CD4-positive, alpha-beta T cell treated with Interleukin-15 for 4 hours (primary cell): ENCODE results near the gene COBL.

ENCODE experiments used
- DNase-seq: peaks from one replicate; pipeline ENCODE4 v3.0.0-alpha.2; 2020; ENCODE audit warnings: low spot score

COBL gene

DNA sequence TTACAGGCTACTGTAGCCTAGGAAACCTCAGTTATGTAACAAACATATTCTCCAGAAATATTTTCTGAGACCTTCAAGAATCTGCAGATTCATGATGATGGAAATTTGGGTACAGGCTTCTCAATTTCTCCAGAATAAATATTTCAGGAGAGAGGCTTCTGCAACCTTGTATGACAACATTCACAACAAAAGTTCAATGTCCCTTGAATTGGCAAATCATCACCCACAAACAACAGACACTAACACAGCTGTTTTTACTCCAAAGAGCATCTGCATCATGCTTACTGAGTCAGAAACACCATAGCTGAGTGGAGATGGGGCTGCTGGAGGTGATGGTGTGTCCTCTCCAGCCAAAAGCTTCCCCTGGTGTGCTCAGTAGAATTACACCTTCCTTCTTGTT is 9.3 kb upstream of the COBL start:
- DNase-seq: no peak

DNA sequence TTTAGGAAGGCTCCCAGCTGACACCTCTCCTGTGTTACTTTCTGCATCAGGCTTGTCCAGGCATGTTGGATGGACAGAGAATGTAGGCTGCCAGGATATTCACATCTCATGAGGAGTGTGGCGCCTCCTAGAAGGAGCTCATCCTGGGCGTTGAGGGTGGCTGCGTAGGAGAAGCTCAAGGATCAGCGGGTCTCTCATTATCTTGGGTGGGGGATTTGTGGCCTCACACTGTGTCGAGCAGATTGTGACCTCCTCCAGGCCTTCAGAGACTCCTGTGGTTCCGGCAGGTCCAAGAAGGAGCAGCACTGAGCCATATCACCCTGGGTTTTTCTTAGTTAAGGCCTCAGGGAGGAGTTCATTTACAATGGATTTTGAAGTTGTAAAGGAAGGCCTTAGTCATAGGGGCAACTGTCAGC is 8.7 kb upstream of the COBL start:
- DNase-seq: no peak

DNA sequence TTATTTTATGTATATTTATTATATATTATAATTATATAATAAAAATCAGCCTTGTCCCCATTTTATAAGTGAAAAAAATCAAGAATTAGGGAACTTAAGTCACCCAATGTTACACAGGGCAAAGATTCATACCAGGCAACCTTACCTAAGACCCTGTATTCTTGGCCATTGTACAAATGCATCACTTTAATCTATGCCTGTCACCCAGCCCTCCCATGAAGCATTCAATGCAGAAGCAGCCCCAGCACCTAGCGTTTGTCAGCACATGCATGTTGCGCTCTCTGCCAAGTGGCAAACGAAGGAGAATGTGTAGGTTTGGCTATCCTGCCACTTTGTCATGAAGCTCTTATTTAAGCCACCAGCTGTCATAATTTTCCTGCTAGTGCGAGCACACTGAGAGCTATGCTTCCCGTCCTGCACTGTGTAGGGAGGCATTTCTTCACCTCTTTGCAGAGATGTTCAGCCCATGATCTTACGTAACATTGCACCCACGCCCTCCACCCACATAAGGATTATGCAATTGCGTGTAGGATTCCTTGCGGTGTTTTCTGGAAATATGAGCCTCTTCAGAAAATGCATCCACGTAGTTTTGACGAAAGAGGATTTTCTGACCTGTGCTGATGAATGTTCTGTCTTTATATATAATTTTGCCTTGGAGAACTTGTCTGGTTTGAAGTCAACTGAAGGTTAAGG is 7.7 kb upstream of the COBL start:
- DNase-seq: no peak

DNA sequence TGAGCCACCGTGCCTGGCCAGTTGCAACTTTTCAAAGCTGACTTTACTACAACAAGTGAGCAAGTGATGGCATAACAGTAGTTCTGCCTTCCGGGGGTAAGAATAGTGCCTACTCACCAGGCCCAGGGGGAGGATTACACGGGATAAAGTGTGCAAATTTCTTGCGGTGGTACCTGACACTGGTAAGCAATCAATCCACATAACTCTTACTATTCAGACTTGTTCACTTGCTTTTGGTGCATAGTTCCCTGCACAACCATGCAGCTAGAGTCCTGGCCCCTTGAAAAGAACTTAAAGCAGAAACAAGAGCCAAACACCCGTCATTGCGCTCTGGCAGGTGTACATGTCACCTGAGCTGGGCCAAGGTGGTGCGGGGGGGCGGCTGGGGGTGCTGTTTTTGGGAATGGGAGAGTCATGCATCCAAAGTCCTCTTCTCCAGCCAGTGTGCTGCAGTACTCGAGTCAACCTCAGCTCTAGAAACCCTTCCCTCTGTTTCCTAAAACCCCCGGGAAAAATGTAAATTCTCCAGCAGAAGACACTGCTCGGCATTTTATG is 5.4 kb upstream of the COBL start:
- DNase-seq: no peak

- no peak for DNase-seq
Observed at GRCh38 chr7:51318886-51319579, 2.4 kb upstream of the COBL start.

DNA sequence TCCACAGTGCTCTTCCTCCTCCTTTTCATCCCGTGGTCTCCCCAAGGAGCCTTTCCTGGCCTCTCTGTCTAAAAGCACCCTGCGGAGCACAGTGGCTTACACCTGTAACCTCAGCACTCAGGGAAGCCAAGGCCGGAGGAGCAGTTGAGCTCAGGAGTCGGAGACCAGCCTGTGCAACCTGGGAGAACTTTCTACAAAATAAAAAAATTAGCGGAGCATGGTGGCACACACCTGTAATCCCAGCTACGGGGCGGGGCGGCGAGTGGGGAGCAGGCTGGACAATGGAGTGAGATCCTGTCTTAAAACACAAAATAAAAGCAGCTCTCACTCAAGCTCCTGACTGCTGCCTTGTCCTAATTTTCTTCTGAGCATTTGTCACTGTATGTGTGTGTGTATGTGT is 1.4 kb upstream of the COBL start:
- no peak for DNase-seq

DNA sequence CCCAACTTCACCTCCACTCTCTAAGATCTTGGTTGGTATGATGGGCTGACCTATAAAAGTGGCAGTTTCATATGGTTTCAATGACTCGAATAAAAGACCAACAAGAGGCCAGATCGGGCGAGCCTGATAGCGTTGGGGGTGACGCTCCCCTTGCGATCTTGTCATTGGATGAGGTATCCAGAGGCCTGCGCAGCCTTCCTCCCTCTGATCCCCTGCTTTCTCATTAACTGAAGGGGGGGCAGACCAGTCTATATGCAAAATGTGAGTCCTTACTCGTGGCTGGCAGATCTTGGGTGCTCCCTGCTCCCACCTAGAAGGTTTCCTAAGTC is 937 bp upstream of the COBL start:
- no peak for DNase-seq

- DNase-seq: no peak
Observed at GRCh38 chr7:51316262-51316665, 345 bp downstream of the COBL start.

DNA sequence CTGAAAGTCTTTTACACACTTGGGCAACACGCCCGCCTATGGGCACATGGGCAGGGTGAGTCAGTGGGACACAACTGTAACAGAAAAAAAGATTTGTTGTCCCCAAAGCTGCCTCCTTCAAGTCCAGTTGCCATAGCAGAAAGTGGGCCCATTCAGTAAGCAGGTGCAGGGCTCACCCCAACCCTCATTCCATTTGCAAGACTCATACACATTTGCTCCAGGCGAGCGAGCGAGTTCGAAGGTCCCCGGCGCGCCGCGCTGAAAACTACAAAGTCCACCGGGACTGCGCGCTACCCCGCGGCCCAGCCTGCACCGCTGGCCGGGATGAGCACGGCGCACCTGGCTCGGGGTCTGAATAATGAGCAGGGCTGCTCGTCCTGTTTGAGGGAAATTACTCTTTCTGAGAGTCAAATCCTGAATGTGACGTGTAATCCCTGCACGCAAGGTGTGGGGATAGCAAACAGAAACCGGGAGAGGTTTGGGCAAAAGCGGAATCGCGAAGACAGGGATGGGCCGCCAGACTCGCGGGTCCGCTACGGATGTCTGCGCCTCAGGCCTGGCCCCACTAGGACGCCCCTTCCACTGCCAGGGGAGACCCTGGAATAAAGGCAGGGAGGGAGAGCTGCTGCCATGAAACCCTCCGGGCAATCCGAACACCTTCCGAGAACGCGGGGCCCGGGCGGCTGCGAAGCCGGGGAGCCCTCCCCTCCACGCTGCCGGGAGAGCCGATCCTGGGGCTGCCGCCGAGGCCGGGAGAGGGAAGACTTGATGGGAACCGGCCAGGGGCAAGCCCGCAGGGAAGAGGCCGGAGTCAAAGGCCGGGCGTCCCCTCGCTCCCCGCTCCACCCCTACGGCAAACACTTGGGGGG is 982 bp downstream of the COBL start:
- no peak for DNase-seq

- DNase-seq: no peak
Observed at GRCh38 chr7:51314726-51315125, 1.9 kb downstream of the COBL start.

DNA sequence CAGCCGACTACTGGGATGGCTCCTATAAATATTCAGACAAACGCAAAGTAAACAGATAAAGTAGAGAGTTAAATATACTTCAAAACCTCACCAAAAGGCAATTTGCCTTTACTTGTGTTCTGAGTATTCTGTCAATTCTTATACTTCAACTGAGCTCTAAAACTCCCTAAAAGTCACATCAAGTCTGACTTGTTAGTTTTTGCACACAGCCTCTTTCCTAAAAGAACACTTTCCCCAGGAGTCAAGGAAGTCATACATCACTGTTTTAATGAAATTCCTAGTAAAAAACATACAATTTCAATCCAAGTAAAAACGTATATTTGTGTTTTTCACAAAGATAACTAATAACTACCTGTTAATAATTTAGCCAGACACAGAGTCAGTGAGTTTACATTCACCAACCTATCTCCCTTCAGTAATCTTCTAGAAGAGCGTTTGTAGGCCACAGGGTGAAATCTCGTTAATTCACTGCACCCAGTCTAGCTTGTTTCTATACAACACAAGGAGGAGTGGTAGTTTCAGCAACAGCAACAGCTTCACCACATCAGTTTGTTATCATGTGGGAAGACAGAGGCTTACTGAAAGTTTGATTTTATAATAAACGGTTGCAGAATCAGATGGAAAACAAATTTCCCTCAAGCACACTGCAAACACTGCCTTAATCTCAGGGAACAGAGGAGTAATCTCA is 2.7 kb downstream of the COBL start:
- no peak for DNase-seq

GRCh38 chr7:51312951-51313737 is 3.5 kb downstream of the COBL start:
- DNase-seq: no peak

- DNase-seq: no peak
Observed at GRCh38 chr7:51311166-51311565, 5.4 kb downstream of the COBL start.

DNA sequence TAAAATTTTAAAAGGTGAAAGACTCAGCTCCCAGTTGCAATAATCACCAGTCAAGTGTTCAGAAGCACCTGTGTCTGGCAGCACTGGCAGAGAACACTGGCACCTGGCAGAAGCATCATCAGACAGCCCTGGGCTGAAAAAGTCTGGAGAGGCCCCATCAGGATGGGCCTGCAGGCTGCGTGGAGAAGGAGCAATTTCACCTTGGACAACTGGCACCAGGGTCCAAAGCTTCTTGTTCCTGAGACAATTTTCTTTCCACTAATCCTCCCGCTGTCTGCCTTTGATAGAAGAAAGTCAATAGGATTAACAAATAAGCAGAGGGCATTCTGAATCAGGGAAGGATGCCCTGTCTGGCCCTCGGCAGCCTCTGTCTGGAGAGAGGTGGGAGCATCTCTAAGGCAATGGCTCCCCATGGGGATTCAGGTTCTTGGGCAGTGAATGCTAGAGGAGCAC is 6.5 kb downstream of the COBL start:
- no peak for DNase-seq

GRCh38 chr7:51309361-51310130 is 7.1 kb downstream of the COBL start:
- no peak for DNase-seq

- no peak for DNase-seq
Observed at GRCh38 chr7:51308696-51309095, 7.9 kb downstream of the COBL start.

GRCh38 chr7:51308265-51308664 is 8.3 kb downstream of the COBL start:
- no peak for DNase-seq

DNA sequence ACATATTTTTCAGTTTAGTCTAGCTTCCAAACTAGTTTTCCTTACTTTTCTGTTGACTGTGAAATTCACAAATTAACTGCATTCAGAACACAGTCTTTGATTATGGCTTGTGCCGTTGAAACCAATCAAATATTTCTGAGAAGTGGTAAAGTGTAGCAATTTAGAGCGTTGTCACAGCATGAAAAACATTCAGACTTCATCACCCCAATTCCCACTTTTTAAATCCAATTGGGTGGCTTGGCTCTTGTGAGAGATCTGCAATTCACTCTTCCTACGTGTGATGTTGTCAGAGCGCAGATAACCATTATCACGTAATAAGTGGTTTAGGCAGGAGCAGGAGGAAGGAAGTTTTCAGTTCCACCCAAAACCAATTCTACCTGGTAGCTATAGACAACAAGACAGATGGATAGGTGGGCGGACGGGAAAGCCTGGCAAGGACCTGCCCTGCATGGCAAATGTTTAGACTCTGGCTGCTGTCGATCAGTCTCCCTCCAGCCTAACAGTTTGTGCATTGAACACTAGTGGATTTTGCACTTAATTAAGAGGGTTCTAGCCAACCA is 8.9 kb downstream of the COBL start:
- DNase-seq: no peak

DNA sequence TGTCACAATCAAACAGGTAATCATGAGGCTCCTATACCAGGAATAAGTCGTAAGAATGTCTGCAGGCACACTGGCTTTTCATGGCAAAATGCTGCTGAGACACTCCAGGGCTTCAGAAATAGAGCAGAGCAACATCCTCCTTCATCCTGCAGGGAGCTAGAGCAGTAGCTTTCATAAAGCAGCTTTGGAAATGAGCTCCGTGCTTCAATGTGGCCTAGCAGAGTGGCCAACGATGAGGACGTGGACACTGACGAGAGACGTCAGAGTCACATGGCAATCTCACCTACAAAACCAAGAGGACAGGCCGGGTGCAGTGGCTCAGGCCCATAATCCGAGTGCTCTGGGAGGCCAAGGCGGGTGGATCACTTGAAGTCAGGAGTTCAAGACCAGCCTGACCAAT is 9.8 kb downstream of the COBL start:
- no peak for DNase-seq

DNA sequence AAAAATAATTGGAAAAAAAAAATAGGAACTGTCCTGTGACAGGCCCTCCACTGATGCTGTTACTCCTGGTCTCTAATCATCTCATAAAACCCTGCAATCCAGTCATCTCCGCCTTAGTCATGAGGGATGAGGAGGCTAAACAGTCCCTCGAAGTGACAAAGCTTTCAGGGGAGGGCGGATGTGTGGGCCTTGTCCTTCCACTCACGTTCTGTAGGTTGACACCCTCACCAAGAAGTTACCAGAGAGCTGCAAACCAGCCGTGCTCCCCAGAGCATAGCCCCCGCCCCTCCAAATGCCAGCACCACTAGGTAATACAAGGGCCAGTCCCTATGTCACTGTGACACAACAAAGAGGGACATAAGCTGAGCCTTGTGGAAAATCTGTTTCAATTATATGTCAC is 11.9 kb downstream of the COBL start:
- DNase-seq: no peak
